ENCODE results near the gene ATP10A.

The ATP10A gene

GRCh38 chr15:25786040-25786439, 77.1 kb downstream of the ATP10A start:
- TF ChIP-seq ZFX (IDR thresholded peaks at IDR 0.05), result no peak
- no peak for TF ChIP-seq CTCF (conservative IDR thresholded peaks at IDR 0.05)
- no peak overlapping the region for H3K27ac ChIP-seq

GRCh38 chr15:25785641-25786025, 77.5 kb downstream of the ATP10A start:
- no peak overlapping the region for H3K27ac ChIP-seq
- TF ChIP-seq ZFX (IDR thresholded peaks at IDR 0.05) (no peak), CTCF (conservative IDR thresholded peaks at IDR 0.05) (no peak)

GRCh38 chr15:25784876-25785640, 78.1 kb downstream of the ATP10A start:
- no peak for TF ChIP-seq ZFX (IDR thresholded peaks at IDR 0.05)
- no peak for TF ChIP-seq CTCF (conservative IDR thresholded peaks at IDR 0.05)
- H3K27ac ChIP-seq, result no peak overlapping the region

- TF ChIP-seq CTCF (conservative IDR thresholded peaks at IDR 0.05) (peak; percentile 67), ZFX (IDR thresholded peaks at IDR 0.05) (no peak)
- no peak overlapping the region for H3K27ac ChIP-seq
These were observed 79.3 kb downstream of the ATP10A start for GRCh38 chr15:25783607-25784540.

- no peak overlapping the region for H3K27ac ChIP-seq
- TF ChIP-seq CTCF (conservative IDR thresholded peaks at IDR 0.05) (no peak), ZFX (IDR thresholded peaks at IDR 0.05) (no peak)
These were observed 80.0 kb downstream of the ATP10A start for GRCh38 chr15:25783134-25783533.

GRCh38 chr15:25780479-25781255, 82.5 kb downstream of the ATP10A start:
- TF ChIP-seq ZFX (IDR thresholded peaks at IDR 0.05), result no peak
- no peak for TF ChIP-seq CTCF (conservative IDR thresholded peaks at IDR 0.05)

More at GRCh38 chr15:25780479-25781255, 82.5 kb downstream of the ATP10A start:
- no peak overlapping the region for H3K27ac ChIP-seq
